Neural cell (in vitro differentiated cells): Measurements from ENCODE around the gene FGB. TPM values are rescaled to one million over a fixed set of nuclear protein-coding genes. Genes with fewer than 3 reads are reported as not detected.

ENCODE experiments used
- H2AFZ ChIP-seq: fragments of 200-600, 300-800 bp; sonication (generic), shearing (Covaris generic); 2 replicates; pipeline ENCODE4 v1.6.0; 2014; ENCODE audit warnings: low read depth, mild to moderate bottlenecking, antibody characterized with exemption, low read length, moderate library complexity
- H3F3A ChIP-seq: fragments of 200-600 bp; shearing (Covaris generic); 2 replicates; pipeline ENCODE4 v1.6.1; 2016; ENCODE audit warnings: mild to moderate bottlenecking, moderate library complexity, mixed read lengths, antibody characterized with exemption, low read length; ENCODE audit not compliant: insufficient read depth, poor library complexity, severe bottlenecking
- H3K27ac ChIP-seq: fragments of 200-600, 300-800 bp; sonication (generic), shearing (Covaris generic); 2 replicates; pipeline ENCODE4 v1.5.1; 2014; ENCODE audit warnings: mild to moderate bottlenecking, low read length, moderate library complexity
- H3K27me3 ChIP-seq: fragments of 300-800, 200-600 bp; sonication (generic), shearing (Covaris generic); 2 replicates; pipeline ENCODE4 v1.6.0; 2014; ENCODE audit warnings: mild to moderate bottlenecking, low read depth, low read length, moderate library complexity; ENCODE audit not compliant: insufficient read depth
- H3K36me3 ChIP-seq: fragments of 300-800, 200-600 bp; sonication (generic), shearing (Covaris generic); 2 replicates; pipeline ENCODE4 v1.5.1; 2014; ENCODE audit warnings: mild to moderate bottlenecking, antibody characterized with exemption, low read length, moderate library complexity; ENCODE audit not compliant: insufficient read depth
- H3K4me2 ChIP-seq: fragments of 300-800, 200-600 bp; sonication (generic), shearing (Covaris generic); 2 replicates; pipeline ENCODE4 v1.6.0; 2014; ENCODE audit warnings: mild to moderate bottlenecking, low read length
- H3K4me3 ChIP-seq: fragments of 300-800, 200-600 bp; sonication (generic), shearing (Covaris generic); 2 replicates; pipeline ENCODE4 v1.5.1; 2014; ENCODE audit warnings: mild to moderate bottlenecking, low read length, moderate library complexity
- H3K79me2 ChIP-seq: fragments of 200-600 bp; shearing (Covaris generic); replicated peaks from 2 replicates; pipeline ENCODE4 v1.6.0; 2014; ENCODE audit warnings: mild to moderate bottlenecking, low read length, moderate library complexity; ENCODE audit not compliant: insufficient read depth
- H3K9ac ChIP-seq: fragments of 300-800, 200-600 bp; sonication (generic), shearing (Covaris generic); 2 replicates; pipeline ENCODE4 v1.6.1; 2016; ENCODE audit warnings: mild to moderate bottlenecking, low read length, mixed read lengths
- H3K9me2 ChIP-seq: fragments of 200-600 bp; shearing (Covaris generic); 2 replicates; pipeline ENCODE4 v1.6.1; 2016; ENCODE audit warnings: mild to moderate bottlenecking, low read length, mixed read lengths; ENCODE audit not compliant: insufficient read depth
- H3K9me3 ChIP-seq: fragments of 200-600, 300-800 bp; sonication (generic), shearing (Covaris generic); 2 replicates; pipeline ENCODE4 v1.6.1; 2016; ENCODE audit warnings: mild to moderate bottlenecking, mixed run types, low read length, moderate library complexity, mixed read lengths
- H4K20me1 ChIP-seq: fragments of 200-600 bp; shearing (Covaris generic); 2 replicates; pipeline ENCODE4 v1.6.1; 2016; ENCODE audit warnings: mild to moderate bottlenecking, mixed run types; ENCODE audit not compliant: insufficient read depth
- CTCF ChIP-seq: fragments of 450-650 bp; IDR thresholded peaks from 2 replicates; pipeline ENCODE4 v1.5.1; 2014; ENCODE audit warnings: antibody characterized with exemption, mild to moderate bottlenecking, moderate library complexity; ENCODE audit not compliant: poor library complexity, severe bottlenecking
- EP300 ChIP-seq: fragments of 450-650 bp; conservative IDR thresholded peaks from 2 replicates; pipeline ENCODE4 v1.6.1; 2014; ENCODE audit warnings: antibody characterized with exemption, mild to moderate bottlenecking, moderate library complexity; ENCODE audit not compliant: poor library complexity, severe bottlenecking
- EZH2 ChIP-seq: fragments of 200-600, 300-800 bp; shearing (Covaris generic), sonication (generic); IDR thresholded peaks from 2 replicates; pipeline ENCODE4 v1.6.1; 2014; ENCODE audit warnings: antibody characterized with exemption, low read length, borderline replicate concordance, mild to moderate bottlenecking; ENCODE audit not compliant: insufficient read depth, poor library complexity, severe bottlenecking
- MXI1 ChIP-seq: fragments of 450-650 bp; conservative IDR thresholded peaks from 2 replicates; pipeline ENCODE4 v1.6.1; 2014; ENCODE audit warnings: antibody characterized with exemption, mild to moderate bottlenecking; ENCODE audit not compliant: poor library complexity, severe bottlenecking
- POLR2AphosphoS5 ChIP-seq: IDR thresholded peaks from 2 replicates; pipeline ENCODE4 v1.6.1; 2012
- RAD21 ChIP-seq: fragments of 450-650 bp; conservative IDR thresholded peaks from 2 replicates; pipeline ENCODE4 v1.6.1; 2014; ENCODE audit warnings: antibody characterized with exemption, mild to moderate bottlenecking, moderate library complexity
- REST ChIP-seq: IDR thresholded peaks from 2 replicates; pipeline ENCODE4 v1.6.1; 2012; ENCODE audit warnings: borderline replicate concordance
- SMC3 ChIP-seq: fragments of 450-650 bp; conservative IDR thresholded peaks from 2 replicates; pipeline ENCODE4 v1.6.1; 2014; ENCODE audit warnings: antibody characterized with exemption, mild to moderate bottlenecking, moderate library complexity; ENCODE audit not compliant: poor library complexity
- TAF1 ChIP-seq: IDR thresholded peaks from 2 replicates; pipeline ENCODE4 v1.6.1; 2012; ENCODE audit warnings: low read depth
- polyA plus RNA-seq: library from polyadenylated mRNA; depleted of rRNA; stranded (reverse); fragments of >200 nt; gene quantifications from 2 replicates; pipeline ENCODE4 v1.2.3, GENCODE V29; 2014

Gene FGB
- polyA plus RNA-seq, 1 donor from 2014 or later, result not detected

- Histone ChIP-seq H3K9me2 (no peaks in the 10 kb centered on the region), H3K4me2 (no peak overlapping the region), H3K27ac (no peak overlapping the region), H3K79me2 (no peaks in the 10 kb centered on the region), H3K27me3 (no peaks in the 10 kb centered on the region), H3K4me3 (no peak overlapping the region), H3K9ac (no peak overlapping the region), H3K9me3 (no peaks in the 10 kb centered on the region), H3K36me3 (no peaks in the 10 kb centered on the region), H2AFZ (no peak overlapping the region), H4K20me1 (no peaks in the 10 kb centered on the region), H3F3A (no peaks in the 10 kb centered on the region)
- no peak for TF ChIP-seq REST
- TF ChIP-seq SMC3, result no peak
- TF ChIP-seq RAD21, result no peak
- no peak for TF ChIP-seq EZH2
- no peak for TF ChIP-seq TAF1
- no peak for TF ChIP-seq EP300
- no peak for TF ChIP-seq CTCF
- no peak for TF ChIP-seq MXI1
- no peak for TF ChIP-seq POLR2AphosphoS5
Measured at GRCh38 chr4:154584259-154584658, 21.4 kb downstream of the FGB start.

GRCh38 chr4:154585369-154586018 lies 22.7 kb downstream of the FGB start:
- Histone ChIP-seq H3K79me2 (no peaks in the 10 kb centered on the region), H4K20me1 (no peaks in the 10 kb centered on the region)
- TF ChIP-seq EP300 (no peak), EZH2 (no peak), SMC3 (no peak), POLR2AphosphoS5 (no peak), MXI1 (no peak), CTCF (no peak), TAF1 (no peak)

More at GRCh38 chr4:154585369-154586018, 22.7 kb downstream of the FGB start:
- no peak overlapping the region for H3K9ac ChIP-seq
- H3K4me3 ChIP-seq, result no peak overlapping the region
- H3K9me2 ChIP-seq, result no peaks in the 10 kb centered on the region
- no peaks in the 10 kb centered on the region for H3F3A ChIP-seq
- no peaks in the 10 kb centered on the region for H3K36me3 ChIP-seq
- H3K27me3 ChIP-seq, result no peaks in the 10 kb centered on the region
- no peak overlapping the region for H3K27ac ChIP-seq
- H2AFZ ChIP-seq, result no peak overlapping the region
- no peaks in the 10 kb centered on the region for H3K9me3 ChIP-seq
- H3K4me2 ChIP-seq, result no peak overlapping the region
